Stimulated activated CD4-positive, alpha-beta T cell treated with anti-CD3 and anti-CD28 coated beads, Interleukin-4, amount 100 ng/mL, for 24 hours (primary cell): Measurements from ENCODE around the gene AKR1A1.
"Not testable (repeated sequence)": the region's sequence is repeated elsewhere in the genome, so short reads cannot be mapped to it uniquely, and the experiment has no call there.

Source experiments
- DNase-seq: peaks from one replicate; pipeline ENCODE4 v3.0.0-alpha.2; 2020

AKR1A1 gene

GRCh38 chr1:45523975-45524374 is 26.7 kb upstream of the AKR1A1 start:
- DNase-seq: not testable (repeated sequence)

DNA sequence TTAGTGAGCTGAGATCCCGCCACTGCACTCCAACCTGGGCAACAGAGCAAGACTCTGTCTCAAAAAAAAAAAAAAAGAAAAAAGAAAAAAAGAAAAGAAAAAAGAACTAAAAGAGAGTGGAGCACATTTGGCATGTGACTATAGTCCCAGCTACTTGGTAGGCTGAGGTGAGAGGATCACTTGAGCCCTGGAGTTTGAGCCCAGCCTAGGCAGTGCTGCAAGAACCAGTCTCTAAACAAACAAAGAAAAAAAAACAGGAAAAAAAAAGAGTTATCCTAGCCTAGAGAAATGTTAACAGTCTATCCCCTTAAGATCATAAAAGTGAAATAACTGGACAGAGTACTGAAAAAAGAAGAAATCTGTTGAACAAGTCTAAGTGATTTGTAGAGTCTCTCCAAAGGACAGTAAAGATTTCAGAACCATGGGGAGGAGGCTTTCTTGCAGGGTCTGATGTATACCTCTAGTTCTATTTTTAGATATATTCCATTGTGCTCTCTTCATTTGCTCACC is 24.4 kb upstream of the AKR1A1 start:
- DNase-seq: no peak

DNA sequence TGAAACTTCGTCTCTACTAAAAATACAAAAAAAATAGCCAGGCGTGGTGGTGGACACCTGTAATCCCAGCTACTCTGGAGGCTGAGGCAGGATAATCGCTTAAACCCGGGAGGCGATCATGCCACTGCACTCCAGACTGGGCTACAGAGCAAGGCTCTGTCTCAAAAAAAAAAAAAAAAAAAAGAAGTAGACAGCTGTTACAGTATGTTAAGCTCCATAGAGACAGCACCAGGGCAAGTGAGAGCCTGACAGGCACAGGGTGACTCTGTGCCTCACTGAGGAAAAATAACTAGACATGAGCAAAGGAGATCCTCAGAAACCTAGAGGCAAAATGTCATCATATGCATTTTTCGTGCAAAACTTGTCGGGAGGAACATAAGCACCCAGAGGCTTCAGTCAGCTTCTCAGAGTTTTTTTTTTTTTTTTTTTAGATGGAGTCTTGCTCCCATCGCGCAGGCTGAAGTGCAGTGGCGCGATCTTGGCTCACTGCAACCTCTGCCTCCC is 19.9 kb upstream of the AKR1A1 start:
- no peak for DNase-seq

DNA sequence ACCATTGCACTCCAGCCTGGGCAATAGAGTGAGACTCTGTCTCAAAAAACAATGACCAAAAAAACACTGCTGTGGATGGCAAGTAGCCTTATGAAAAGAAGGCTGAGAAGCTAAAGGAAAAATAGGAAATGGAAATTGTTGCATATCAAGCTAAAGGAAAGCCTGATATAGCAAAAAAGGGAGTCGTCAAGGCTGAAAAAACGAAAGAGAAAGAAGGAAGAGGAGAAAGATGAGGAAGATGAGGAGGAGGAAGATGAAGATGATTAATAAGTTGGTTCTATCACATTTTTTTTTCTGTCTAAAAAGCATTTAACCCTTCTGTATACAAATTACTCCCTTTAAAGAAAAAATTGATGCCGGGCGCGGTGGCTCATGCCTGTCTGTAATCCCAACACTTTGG is 18.8 kb upstream of the AKR1A1 start:
- no peak for DNase-seq

- no peak for DNase-seq
Measured at GRCh38 chr1:45535988-45536766, 14.4 kb upstream of the AKR1A1 start.

DNA sequence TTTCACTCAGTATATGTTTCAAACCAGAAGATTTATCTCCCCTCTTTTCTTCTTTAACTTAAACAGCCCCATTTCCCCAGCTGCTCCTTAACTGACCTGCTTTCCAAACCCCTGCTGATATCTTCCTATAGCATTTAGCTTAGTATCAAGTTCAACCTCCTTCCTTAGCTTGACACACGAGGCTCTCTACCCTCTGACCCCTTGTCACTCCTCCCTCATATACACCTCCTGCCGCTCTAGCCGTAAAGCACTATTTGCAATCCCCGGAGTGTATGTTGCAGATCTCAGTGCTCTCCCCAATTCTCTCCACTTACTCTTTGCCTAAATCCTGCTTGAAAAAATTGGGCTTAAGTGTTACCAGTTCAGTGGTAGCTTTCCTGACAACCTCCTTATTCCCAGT is 13.7 kb upstream of the AKR1A1 start:
- no peak for DNase-seq

- DNase-seq: no peak
Measured at GRCh38 chr1:45541193-45541592, 9.4 kb upstream of the AKR1A1 start.

DNA sequence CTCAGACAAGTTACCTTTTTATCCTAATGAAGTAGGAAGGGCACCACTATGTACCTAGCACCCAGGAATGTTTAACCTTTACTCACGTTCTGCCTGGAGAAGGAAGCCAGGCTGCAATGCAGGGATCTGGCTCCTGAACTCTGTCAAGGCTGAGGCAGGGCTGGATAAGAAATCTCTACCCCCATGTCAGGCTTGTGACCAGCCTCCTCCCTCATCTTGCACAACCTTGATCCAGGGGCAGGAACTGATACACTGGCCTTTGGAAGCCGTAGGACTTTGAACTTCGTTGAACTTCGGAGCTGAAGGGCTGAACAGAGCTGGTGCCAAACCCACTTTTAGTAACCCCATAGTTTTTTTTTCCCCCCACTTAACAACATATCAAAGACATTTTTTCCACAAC is 8.0 kb upstream of the AKR1A1 start:
- DNase-seq: no peak

- peak; percentile 76 for DNase-seq
Measured at GRCh38 chr1:45543581-45544417, 6.8 kb upstream of the AKR1A1 start.

GRCh38 chr1:45544530-45544929 is 6.1 kb upstream of the AKR1A1 start:
- DNase-seq: no peak

DNA sequence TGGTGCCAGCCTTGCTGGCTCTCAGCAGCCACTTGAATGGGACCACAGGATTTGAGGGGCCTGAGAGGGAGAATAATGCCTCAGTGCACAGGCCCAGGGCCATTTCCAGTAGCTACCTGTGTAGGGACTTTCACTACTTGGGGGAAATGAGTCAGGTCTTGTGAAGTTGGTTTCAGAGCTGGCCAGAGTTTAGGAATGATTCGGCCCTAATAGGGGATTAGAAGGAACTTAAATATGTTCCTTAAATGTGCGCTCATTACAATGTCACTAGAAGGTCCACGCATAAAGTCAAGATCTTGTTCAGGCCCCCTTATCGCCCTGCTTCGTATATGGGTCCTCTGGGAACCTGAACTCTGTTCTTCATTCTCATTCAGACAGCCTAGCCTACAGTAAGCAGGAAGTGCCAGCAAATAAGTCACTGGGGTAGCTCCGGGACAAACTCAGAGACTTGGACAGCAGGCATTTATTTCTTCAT is 5.6 kb upstream of the AKR1A1 start:
- no peak for DNase-seq

- DNase-seq: no peak
Measured at GRCh38 chr1:45545553-45546310, 4.9 kb upstream of the AKR1A1 start.

DNA sequence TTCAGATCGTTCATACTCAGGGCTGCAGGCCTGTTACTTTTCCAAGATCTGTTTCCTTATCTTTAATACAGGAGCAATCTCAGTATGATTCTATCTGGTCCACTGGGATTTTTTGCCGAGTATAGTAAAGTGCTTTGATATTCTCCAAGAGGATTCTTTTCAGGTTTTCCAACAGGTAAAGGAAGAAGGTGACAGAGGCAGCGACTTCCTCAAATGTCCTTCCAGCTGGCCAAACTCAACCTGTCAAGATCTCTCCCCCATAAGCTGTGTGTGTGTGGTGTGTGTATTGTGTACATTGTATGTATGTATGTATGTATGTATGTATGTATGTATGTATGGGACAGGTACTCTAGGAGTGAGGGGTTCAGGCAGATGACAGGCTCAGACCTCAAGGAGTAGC is 1.1 kb downstream of the AKR1A1 start:
- no peak for DNase-seq

DNA sequence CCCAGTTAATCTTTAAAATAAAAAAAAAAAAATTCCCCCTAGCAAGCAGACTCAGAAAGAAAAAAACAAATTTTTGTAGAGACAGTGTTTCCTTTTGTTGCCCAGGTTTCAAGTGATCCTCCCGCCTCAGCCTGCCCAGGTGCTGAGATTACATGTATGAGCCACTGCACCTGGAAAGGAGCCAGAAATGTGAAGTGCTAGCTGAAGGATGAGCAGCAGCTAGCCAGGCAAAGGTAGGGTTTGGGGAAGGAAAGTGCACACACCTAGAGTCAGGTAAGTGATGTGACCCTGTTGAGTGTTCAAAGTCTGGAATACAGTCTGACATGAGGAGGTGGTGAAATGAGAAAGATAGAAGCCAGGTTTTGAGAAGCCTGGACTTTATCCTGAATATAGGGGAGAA is 1.7 kb downstream of the AKR1A1 start:
- DNase-seq: no peak

GRCh38 chr1:45554198-45554597 is 3.6 kb downstream of the AKR1A1 start:
- DNase-seq: no peak

- no peak for DNase-seq
Measured at GRCh38 chr1:45557422-45557944, 6.9 kb downstream of the AKR1A1 start.

DNA sequence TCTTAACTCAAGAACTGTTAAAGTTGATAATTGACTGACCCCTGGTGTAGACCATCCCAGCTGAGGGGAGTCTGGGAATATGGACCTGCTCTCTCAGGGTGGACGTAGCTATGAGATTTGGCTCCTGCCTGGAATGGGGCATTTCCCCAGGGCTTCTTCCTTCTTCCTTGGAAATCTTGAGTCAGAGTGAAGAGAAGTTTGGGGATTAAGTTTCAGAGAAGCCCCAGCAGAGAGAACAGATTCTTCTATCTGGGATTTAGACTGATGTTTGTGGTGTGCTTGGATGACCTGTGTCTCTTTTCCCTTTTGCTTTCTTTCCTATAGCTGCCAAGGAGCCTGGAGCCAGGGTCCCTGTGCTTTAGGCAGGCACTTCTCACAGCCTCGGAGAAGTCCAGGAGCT is 13.2 kb downstream of the AKR1A1 start:
- no peak for DNase-seq

GRCh38 chr1:45566722-45567121 is 16.1 kb downstream of the AKR1A1 start:
- DNase-seq: no peak

- DNase-seq: no peak
Measured at GRCh38 chr1:45567911-45568310, 17.3 kb downstream of the AKR1A1 start.

- no peak for DNase-seq
Measured at GRCh38 chr1:45568421-45568820, 17.8 kb downstream of the AKR1A1 start.

DNA sequence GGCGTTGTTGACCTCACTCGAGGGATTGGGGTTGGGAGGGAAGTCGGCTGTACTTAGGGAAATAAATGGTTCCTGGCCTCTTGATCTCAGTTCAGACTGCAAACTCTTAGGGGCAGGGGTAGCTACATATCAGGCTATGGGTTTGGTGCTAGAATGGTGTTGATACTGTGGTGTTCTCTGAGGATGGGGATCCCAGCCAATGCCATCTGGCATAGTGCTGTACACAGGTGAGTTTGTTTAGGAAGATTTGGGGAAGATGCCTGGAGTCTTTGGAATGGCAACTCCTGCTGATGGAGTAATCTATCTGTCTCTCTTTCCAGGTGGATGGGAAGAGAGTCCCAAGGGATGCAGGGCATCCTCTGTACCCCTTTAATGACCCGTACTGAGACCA is 18.9 kb downstream of the AKR1A1 start:
- no peak for DNase-seq

DNA sequence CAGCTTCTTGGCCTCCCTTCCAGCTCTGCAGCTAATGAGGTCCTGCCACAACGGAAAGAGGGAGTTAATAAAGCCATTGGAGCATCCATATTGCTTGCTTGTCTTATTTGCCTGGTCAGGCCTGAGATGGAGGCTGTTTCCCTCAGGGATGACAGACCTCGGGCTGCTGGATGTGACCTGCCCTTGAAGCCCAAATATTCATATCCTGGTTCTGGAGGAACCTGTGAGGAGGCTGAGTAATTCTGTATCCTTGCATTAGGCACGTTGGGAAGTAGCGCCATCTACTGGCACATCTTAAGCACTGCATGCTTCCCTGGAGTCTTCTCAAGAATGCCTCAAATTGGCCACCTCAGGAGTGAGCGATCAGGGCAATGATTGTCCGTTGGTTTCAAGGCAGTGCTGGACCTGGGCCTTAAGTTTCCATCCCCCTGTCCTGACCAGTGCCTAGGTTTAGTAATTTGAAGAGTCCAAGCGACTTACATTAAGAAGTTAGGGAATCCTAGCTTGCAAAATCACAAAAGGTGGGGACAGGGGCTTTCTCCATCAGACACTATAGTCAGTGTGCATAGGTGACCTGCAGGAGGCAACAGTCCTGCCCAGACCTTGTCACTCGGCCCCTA is 19.4 kb downstream of the AKR1A1 start:
- peak; percentile 77 for DNase-seq
